Measurements from ENCODE around the gene ZNF75A. TPM values are rescaled to one million over a fixed set of nuclear protein-coding genes. Genes with fewer than 3 reads are reported as not detected.
A peak's percentile ranks its signal among the peaks of the same experiment; 100 is the strongest.

ZNF75A gene
- total and polyA plus RNA-seq, 2 of the 4 experiments (the other 2 are of a cell fraction) = 14.6 to 15.4 TPM

DNA sequence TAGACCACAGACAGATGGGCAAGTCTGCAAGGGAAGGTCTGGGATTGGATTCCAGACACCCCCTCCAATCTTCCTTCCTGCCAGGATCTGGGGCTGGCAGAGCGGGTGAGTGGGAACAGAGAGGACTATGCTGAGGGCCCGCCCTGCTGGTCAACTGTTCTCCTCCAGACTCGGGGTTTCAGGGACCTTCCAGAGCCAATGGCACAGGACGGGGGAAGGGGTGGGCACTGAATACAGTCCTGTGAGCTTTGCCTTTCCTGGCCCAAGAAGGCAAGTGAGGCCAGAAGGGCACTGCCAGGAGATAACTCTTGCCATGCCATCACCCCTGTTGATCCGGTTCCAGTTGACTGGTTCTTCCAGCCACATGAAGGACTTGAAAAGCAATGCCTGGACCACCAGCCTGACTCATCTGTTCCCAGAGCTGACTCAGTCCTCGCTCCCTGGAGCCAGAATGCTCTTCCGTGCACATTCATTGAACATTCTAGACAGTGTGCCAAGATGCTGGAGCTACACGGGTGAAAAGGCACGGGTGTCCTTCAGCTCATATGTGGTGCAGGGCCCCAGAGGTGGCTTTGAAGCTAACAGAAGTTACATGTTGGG, 48.3 kb upstream of the ZNF75A start:
- Histone ChIP-seq H3K4me2 (ENCODE audit: low read depth, low read length) (no peak overlapping the region), H3K9ac (ENCODE audit: low read depth, low read length) (no peak overlapping the region), H2AFZ (replicated peaks; ENCODE audit: low read length, poor library complexity) (no peak overlapping the region), H4K20me1 (ENCODE audit: insufficient read depth, low read length) (no peaks in the 10 kb centered on the region), H3K9me1 (ENCODE audit: insufficient read depth, low read length) (no peaks in the 10 kb centered on the region), H3K4ac (ENCODE audit: low read depth, low read length) (no peak overlapping the region), H4K8ac (ENCODE audit: low read depth in 2 of 2, low read length in 2 of 2) (no peak overlapping the region), H2BK15ac (ENCODE audit: low read depth, low read length) (no peak overlapping the region), H4K5ac (ENCODE audit: low read depth, low read length) (no peak overlapping the region), H2BK5ac (ENCODE audit: low read depth, low read length, poor library complexity, severe bottlenecking) (no peak overlapping the region), H3K23ac (ENCODE audit: low read depth, low read length) (no peak overlapping the region), H3K27ac (ENCODE audit: insufficient read depth, low read length) (no peak overlapping the region), H3K79me1 (ENCODE audit: low read depth in 1 of 2, low read length in 2 of 2) (no peaks in the 10 kb centered on the region), H3K18ac (ENCODE audit: low read depth, low read length) (no peak overlapping the region), H2BK120ac (ENCODE audit: low read depth, low read length) (no peak overlapping the region), H3K36me3 (ENCODE audit: control insufficient read depth, insufficient read depth, low read length) (no peaks in the 10 kb centered on the region), H3K4me1 (ENCODE audit: control insufficient read depth, insufficient read depth, low read length) (no peaks in the 10 kb centered on the region), H2BK20ac (ENCODE audit: low read depth, low read length) (no peak overlapping the region), H3K14ac (replicated peaks; ENCODE audit: low read depth, low read length) (no peak overlapping the region), H2AK5ac (ENCODE audit: low read depth, low read length) (no peak overlapping the region), H3K27me3 (ENCODE audit: control insufficient read depth, insufficient read depth, low read length) (peaks cover 14% of the 10 kb centered on the region), H4K91ac (ENCODE audit: insufficient read depth, low read depth, low read length) (no peak overlapping the region), H3K56ac (ENCODE audit: extremely low read depth, insufficient read depth, low read length) (no peak overlapping the region), H2AK9ac (replicated peaks; ENCODE audit: low read depth, low read length, poor library complexity) (peak overlapping the region; percentile 42), H3K4me3 (ENCODE audit: insufficient read depth, low read depth, low read length) (no peak overlapping the region), H3K9me3 (ENCODE audit: control insufficient read depth, insufficient read depth, low read length) (no peaks in the 10 kb centered on the region; the same call in 1 of the 2 replicates)
- dilution Hi-C loops (cut with HindIII; ENCODE audit: low sequenced_read_pairs, unreplicated experiment) (no loop called here), intact Hi-C loops (cut with micrococcal nuclease) (no loop called here), in situ Hi-C loops (cut with MboI; ENCODE audit: low sequenced_read_pairs) (no loop called here)
- no peak for TF ChIP-seq NFE2L2 (IDR thresholded peaks at IDR 0.05; ENCODE audit: low read depth, low read length)
- no peak for TF ChIP-seq CTCF (conservative IDR thresholded peaks at IDR 0.05; ENCODE audit: low read depth, low read length)
- TF ChIP-seq SMC3 (IDR thresholded peaks at IDR 0.05; ENCODE audit: low read depth, low read length) = no peak
- TF ChIP-seq POLR2A (IDR thresholded peaks at IDR 0.05; ENCODE audit: low read depth, low read length) = no peak
- no peak for TF ChIP-seq MAZ (IDR thresholded peaks at IDR 0.05; ENCODE audit: borderline replicate concordance, low read depth, low read length)
- TF ChIP-seq RFX5 (IDR thresholded peaks at IDR 0.05; ENCODE audit: low read depth, low read length) = no peak
- no peak for TF ChIP-seq USF2 (IDR thresholded peaks at IDR 0.05; ENCODE audit: low read depth, low read length)
- TF ChIP-seq ELK1 (IDR thresholded peaks at IDR 0.05; ENCODE audit: borderline replicate concordance, low read depth, low read length) = no peak
- TF ChIP-seq MXI1 (IDR thresholded peaks at IDR 0.05; ENCODE audit: borderline replicate concordance, low read depth, low read length) = no peak
- no peak for TF ChIP-seq MAFK (IDR thresholded peaks at IDR 0.05; ENCODE audit: low read depth, low read length)
- BruUV-seq (replicated peaks) = no TSS peak
- ChIA-PET CTCF (no interaction called here), POLR2A (ENCODE audit: unreplicated experiment) (no interaction called here)
- WGBS, 2 experiments (ENCODE audit: extremely low coverage in 2 of 2, insufficient read length in 1 of 2) = 58% methylated on average over 8 of the region's 9 CpGs; no CpG with 5 or more reads in 1 of the 2 experiments
- ATAC-seq (ENCODE audit: low read depth) (no peak), DNase-seq (peak; percentile 24)

Measured in IMR-90 (cell line).